CD4-positive, alpha-beta T cell (primary cell): ENCODE results near the gene STIP1. TPM values are rescaled to one million over a fixed set of nuclear protein-coding genes. Genes with fewer than 3 reads are reported as not detected.
"Not testable (repeated sequence)": the region's sequence is repeated elsewhere in the genome, so short reads cannot be mapped to it uniquely, and the experiment has no call there.

Source experiments
- ATAC-seq: fragments of 200-7000 bp; cut with Tn5 transposase; one replicate; pipeline ENCODE4 v1.10.0; 2022; ENCODE audit warnings: mild to moderate bottlenecking; ENCODE audit not compliant: poor library complexity
- CTCF ChIA-PET: fragments of 350-600 bp; sonication (Branson Sonifier 250); formaldehyde crosslinking; loops from one replicate; lab custom pipeline; 2021; ENCODE audit warnings: antibody characterized with exemption, inconsistent platforms; lab: Charles Lee
- POLR2A ChIA-PET: fragments of 350-600 bp; sonication (Branson Sonifier 250); formaldehyde crosslinking; loops from one replicate; lab custom pipeline; 2021; ENCODE audit warnings: antibody characterized with exemption, inconsistent platforms; lab: Charles Lee
- DNase-seq, 14 experiments: peaks; one replicate each; pipeline ENCODE4 v3.0.0-alpha.2; 2013 to 2020; ENCODE audit warnings: mixed read lengths in 2 of 14
- H3K27ac ChIP-seq, 2 donors: one replicate each; pipeline versions ENCODE4 v1.5.1 to v1.7.0; 2013; ENCODE audit warnings: low read length in 2 of 2, low read depth in 1 of 2, mild to moderate bottlenecking in 1 of 2
- H3K27me3 ChIP-seq, 2 experiments: 1 replicate in 1 of 2; 2 replicates in 1 of 2; pipeline versions ENCODE4 v1.6.1 to v1.7.0; 2013; ENCODE audit warnings: low read length in 2 of 2, control low read depth in 1 of 2, mild to moderate bottlenecking in 1 of 2, moderate library complexity in 1 of 2; ENCODE audit not compliant: insufficient read depth in 2 of 2, control insufficient read depth in 1 of 2
- H3K36me3 ChIP-seq: one replicate; pipeline ENCODE4 v1.6.1; 2013; ENCODE audit warnings: low read length, control low read depth; ENCODE audit not compliant: insufficient read depth
- H3K4me1 ChIP-seq: one replicate; pipeline ENCODE4 v1.6.1; 2013; ENCODE audit warnings: low read length, control low read depth; ENCODE audit not compliant: insufficient read depth
- H3K4me3 ChIP-seq: one replicate; pipeline ENCODE4 v1.5.1; 2013; ENCODE audit warnings: mild to moderate bottlenecking, low read length, moderate library complexity
- H3K9me3 ChIP-seq, 2 experiments: 1 replicate in 1 of 2; 2 replicates in 1 of 2; pipeline versions ENCODE4 v1.6.1 to v1.7.0; 2013; ENCODE audit warnings: low read length in 2 of 2, mild to moderate bottlenecking in 2 of 2, control low read depth in 1 of 2, moderate library complexity in 1 of 2; ENCODE audit not compliant: control insufficient read depth in 1 of 2, insufficient read depth in 1 of 2
- H3K27ac Mint-ChIP-seq: one replicate; pipeline ENCODE4 v1.8.0; 2020; ENCODE audit warnings: mixed read lengths
- H3K27me3 Mint-ChIP-seq: one replicate; pipeline ENCODE4 v1.8.0; 2021; ENCODE audit warnings: mixed read lengths
- H3K36me3 Mint-ChIP-seq: one replicate; pipeline ENCODE4 v1.8.0; 2021; ENCODE audit warnings: low read depth, mixed read lengths
- H3K4me1 Mint-ChIP-seq: one replicate; pipeline ENCODE4 v1.8.0; 2021; ENCODE audit warnings: low read depth, mixed read lengths
- H3K4me3 Mint-ChIP-seq: one replicate; pipeline ENCODE4 v1.8.0; 2020; ENCODE audit warnings: mild to moderate bottlenecking, mixed read lengths
- H3K9me3 Mint-ChIP-seq: one replicate; pipeline ENCODE4 v1.8.0; 2020; ENCODE audit warnings: mixed read lengths
- CTCF ChIP-seq: fragments of 200-600 bp; IDR thresholded peaks from one replicate; pipeline ENCODE4 v1.8.0; 2022; ENCODE audit warnings: antibody characterized with exemption, mild to moderate bottlenecking
- intact Hi-C, 2 experiments: fragments of 100-400 bp; cut with DNase I in 1 of 2; cut with micrococcal nuclease in 1 of 2; formaldehyde crosslinking; loops; one replicate each; pipeline versions ENCODE4 v1.15.1 to v1.9.0; 2023 to 2025; cut with DNase I, micrococcal nuclease
- total RNA-seq, 174 experiments: library from RNA in 2 of 174; stranded (reverse) in 2 of 174; gene quantifications; one replicate each; pipeline ENCODE4 v1.2.3 and lab custom pipeline; 2021 to 2026

Gene STIP1
- total RNA-seq, 2 experiments from 2014 or later = 29.0 to 37.5 TPM

GRCh38 chr11:64157631-64158394, 28.2 kb upstream of the STIP1 start:
- CTCF ChIA-PET = no interaction called here
- peaks cover 6% of the 10 kb centered on the region for H3K4me1 ChIP-seq
- Mint-ChIP-seq H3K27me3 (no peaks in the 10 kb centered on the region), H3K4me1 (no peaks in the 10 kb centered on the region), H3K27ac (no peak overlapping the region), H3K4me3 (no peak overlapping the region), H3K9me3 (no peaks in the 10 kb centered on the region), H3K36me3 (no peaks in the 10 kb centered on the region)
- TF ChIP-seq CTCF = no peak
- POLR2A ChIA-PET = no interaction called here
- no peak for ATAC-seq
- no peaks in the 10 kb centered on the region for H3K9me3 ChIP-seq
- H3K4me3 ChIP-seq = no peak overlapping the region
- intact Hi-C loops = no loop called here
- H3K27me3 ChIP-seq = no peaks in the 10 kb centered on the region
- peaks cover 2% of the 10 kb centered on the region for H3K36me3 ChIP-seq
- H3K27ac ChIP-seq = no peak overlapping the region
- DNase-seq = no peak

GRCh38 chr11:64161037-64161436, 24.9 kb upstream of the STIP1 start:
- ChIA-PET POLR2A (no interaction called here), CTCF (no interaction called here)
- H3K27me3 Mint-ChIP-seq = no peaks in the 10 kb centered on the region
- H3K4me1 Mint-ChIP-seq = peaks cover 4% of the 10 kb centered on the region
- H3K27ac Mint-ChIP-seq = no peak overlapping the region
- H3K9me3 Mint-ChIP-seq = no peaks in the 10 kb centered on the region
- Histone ChIP-seq H3K4me3 (no peak overlapping the region), H3K9me3 (no peaks in the 10 kb centered on the region), H3K36me3 (peaks cover 2% of the 10 kb centered on the region), H3K27me3 (no peaks in the 10 kb centered on the region), H3K4me1 (peaks cover 11% of the 10 kb centered on the region), H3K27ac (no peak overlapping the region)
- DNase-seq = no peak
- TF ChIP-seq CTCF = no peak
- H3K4me3 Mint-ChIP-seq = no peak overlapping the region
- H3K36me3 Mint-ChIP-seq = no peaks in the 10 kb centered on the region
- intact Hi-C loops = loop anchor here in 1 of 2 experiments (10.0 kb wide), 1 partner anchor 486 kb away; the partner anchor contains the start of gene ATL3
- no peak for ATAC-seq

- peaks cover 18% of the 10 kb centered on the region for H3K4me1 ChIP-seq
- H3K4me1 Mint-ChIP-seq, H3K9me3 Mint-ChIP-seq, CTCF ChIA-PET, H3K9me3 ChIP-seq, DNase-seq, H3K27ac ChIP-seq, H3K36me3 ChIP-seq, H3K27ac Mint-ChIP-seq, POLR2A ChIA-PET, H3K27me3 ChIP-seq, H3K36me3 Mint-ChIP-seq, H3K4me3 ChIP-seq, H3K27me3 Mint-ChIP-seq, ATAC-seq: not testable (repeated sequence)
- H3K4me3 Mint-ChIP-seq = peak overlapping the region; percentile 42
- intact Hi-C loops = loop anchor here in 1 of 2 experiments (10.0 kb wide), 1 partner anchor 488 kb away; the partner anchor contains the start of gene ATL3
Observed at GRCh38 chr11:64162769-64163168, 23.2 kb upstream of the STIP1 start.
